Amygdala (tissue), 56 donors: ENCODE results near the gene KCNMA1.

Source experiments
- DNase-seq, 56 donors: peaks; one replicate each; lab custom pipeline; 2025; lab: John Stamatoyannopoulos, UW

The KCNMA1 gene

DNA sequence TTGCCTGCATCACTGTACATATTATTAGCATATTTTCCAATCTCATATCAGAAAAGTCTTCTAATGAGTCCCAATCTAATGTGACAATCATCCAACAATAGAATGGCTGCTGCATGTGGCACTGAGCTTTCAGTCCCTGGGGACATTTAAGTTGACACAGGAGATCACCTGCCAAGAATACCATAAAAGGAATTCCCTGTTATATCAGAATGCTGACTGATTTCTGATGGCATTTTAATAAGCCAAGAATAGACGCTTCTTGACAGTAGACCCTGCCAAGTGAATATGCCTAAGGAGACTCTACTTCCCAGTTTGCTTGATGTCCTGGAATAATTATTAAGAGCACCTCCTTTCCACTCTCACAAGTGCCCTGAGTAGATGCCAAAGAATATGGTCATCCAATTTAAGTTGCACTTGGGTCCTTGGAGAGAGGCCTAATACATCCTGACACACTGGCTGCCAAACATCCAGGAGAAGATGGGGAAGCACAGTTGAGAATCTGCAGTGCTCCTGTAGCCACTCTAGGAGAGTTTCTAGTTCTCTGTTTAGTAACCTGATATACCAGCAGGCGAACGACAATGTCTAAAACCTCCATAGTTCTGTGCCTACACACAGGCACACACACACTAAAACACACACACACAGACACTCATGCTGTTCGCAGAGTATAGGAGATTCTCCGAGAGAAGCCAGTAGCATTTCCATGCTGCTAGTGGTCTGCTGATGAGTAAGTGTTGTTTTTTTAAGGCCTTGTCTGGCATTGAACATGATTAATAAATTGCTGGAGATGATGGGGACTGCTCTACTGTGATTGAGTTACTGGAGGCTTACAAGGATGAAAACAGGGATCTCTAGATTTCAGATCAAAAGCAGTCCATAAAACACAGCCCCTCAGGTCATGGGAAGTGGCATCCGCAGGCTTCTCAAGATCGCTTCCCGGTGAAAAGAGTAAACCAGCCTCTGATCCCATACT is 369.6 kb downstream of the KCNMA1 start:
- peak in 1 of 56 donors; percentile 5 for DNase-seq

DNA sequence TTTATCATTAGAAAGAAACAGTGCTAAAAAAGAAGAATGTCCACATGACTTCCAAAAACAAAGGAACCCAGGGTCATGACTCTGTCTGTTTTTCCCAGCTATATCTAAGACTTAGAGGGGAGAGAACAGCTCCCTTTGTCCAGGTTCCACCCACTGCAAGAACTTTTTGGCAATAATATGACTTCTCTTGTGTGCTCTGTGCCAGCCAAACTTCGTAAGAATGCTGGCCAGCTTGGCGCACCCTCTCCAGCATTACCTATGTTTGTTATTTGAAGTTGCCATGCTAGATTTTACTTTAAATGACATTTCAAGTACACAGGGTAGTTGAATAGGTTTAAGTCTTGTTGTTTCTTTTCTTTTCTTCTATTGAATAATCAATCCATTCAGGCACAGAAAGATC is 371.4 kb downstream of the KCNMA1 start:
- no peak for DNase-seq

DNA sequence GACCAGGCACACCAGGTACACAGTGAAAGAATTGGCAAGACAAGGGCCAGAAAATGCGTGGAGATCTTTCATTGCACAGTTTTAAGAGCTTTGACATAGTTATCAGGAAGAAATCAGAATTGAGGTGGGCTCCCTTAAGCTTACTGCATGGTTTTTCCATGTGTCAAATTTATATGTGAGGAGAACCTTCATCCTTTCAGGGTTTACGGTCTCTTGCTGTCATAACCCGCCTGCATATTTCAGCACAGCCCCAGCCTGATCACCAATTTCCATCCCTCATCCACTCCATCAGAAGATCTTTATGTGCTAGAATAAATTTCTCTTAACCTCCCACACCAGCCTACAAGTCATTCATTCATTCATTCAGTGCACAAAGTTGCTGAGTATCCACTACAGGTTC is 373.1 kb downstream of the KCNMA1 start:
- no peak for DNase-seq

DNA sequence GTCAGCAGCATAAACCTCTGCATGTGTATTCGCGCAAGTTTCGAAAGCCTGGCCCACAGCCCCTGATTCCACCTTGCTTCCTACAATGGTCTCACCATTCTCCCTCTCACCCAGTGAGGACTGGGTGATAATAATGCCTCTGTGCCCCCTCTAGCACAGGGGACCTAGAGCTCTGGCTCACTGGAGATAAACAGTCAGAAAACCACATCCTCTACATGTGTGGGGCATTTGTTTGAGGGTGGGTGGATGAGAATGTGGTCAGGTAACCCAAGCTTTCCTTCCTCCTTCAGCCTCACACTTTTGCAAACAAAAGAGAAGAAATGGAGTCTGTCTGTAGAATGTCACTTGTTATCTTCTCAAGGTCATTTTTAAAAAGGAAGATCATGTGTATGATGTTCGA is 373.5 kb downstream of the KCNMA1 start:
- DNase-seq = no peak

DNA sequence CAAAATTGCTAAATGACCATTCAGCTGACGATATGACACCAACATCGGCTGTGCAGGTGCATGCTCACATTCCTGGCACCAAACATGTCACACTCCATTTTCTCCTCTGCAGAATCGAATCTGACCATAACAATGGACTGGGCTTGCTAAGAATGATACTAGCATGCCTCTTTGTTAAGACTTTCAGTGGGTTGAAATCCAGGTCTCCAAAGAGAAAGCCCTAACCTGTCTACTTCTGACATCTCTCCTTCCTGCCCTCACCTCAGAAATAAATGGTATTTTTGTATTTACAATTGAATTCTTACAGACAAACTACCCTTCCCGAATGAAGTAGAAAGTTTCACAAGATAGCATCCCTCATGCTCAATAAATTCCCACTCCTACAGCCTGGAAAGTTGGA is 373.9 kb downstream of the KCNMA1 start:
- no peak for DNase-seq

DNA sequence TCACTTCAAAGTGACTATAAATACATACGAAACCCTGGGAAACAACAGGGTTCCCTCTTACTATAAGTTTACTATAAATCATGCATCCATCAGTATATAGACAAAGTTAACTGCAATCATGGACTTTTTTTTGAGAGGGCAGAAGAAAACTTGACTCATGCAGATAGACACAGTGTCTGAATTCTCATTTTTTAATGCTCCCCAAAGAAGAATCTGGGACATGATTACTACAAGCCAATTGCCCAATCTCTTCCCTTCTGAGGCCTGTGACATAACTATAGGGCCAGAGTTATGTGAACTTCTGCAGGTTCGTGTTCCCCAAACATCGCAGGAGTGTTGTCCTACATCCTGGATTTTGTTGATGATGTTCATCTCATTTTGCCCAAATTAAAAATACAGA is 376.5 kb downstream of the KCNMA1 start:
- DNase-seq = no peak

DNA sequence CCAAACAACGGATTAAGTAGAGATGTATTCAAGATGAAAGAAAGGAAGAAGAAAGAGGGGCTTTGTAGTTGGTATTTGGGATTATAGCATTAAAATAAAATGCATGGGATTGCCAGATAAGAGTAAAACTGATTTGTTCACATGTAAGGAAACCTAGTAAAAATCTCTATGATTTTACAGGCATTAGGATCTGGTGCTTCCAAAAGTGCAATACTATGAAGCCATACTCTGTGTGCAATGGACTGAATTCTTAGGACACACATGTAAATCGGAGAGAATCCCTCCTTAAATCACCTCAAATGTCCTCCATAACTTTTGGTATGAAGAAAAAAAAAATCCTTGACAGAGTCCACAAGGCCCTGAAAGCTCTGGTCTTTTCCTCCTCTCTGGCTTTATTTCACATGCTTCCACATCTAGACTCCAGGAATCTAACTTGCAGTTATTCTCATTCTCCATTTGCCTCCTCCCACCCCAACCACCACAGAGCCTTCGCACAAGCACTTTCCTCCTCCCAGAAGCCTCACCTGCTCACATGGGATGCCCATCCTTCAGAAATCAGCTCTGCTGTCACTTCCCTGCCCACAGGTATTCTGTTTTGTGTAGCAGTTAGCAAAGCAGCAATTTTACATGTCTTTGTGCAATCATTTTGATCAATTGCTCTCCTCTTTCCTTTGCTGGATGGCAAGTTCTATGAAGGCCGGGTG is 378.3 kb downstream of the KCNMA1 start:
- DNase-seq = no peak

DNA sequence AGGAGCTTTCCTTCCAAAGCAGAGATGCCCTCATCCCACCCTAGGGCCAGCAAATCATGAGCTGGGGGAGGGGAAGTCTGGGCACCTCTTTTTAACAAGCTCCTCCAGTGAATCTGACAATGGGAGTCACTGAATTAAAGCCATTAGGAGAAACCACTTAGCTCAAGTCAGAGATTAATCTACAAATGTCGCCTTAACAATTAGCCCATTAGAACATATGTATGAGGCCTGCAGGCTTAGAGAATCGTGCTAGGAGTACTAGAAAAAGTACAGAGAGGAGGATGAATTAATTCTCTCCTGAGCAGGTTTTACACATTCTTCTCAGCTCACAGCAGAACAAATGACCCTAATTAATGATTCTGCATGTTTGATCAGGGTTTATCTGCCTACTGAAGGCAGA is 381.3 kb downstream of the KCNMA1 start:
- no peak for DNase-seq

DNA sequence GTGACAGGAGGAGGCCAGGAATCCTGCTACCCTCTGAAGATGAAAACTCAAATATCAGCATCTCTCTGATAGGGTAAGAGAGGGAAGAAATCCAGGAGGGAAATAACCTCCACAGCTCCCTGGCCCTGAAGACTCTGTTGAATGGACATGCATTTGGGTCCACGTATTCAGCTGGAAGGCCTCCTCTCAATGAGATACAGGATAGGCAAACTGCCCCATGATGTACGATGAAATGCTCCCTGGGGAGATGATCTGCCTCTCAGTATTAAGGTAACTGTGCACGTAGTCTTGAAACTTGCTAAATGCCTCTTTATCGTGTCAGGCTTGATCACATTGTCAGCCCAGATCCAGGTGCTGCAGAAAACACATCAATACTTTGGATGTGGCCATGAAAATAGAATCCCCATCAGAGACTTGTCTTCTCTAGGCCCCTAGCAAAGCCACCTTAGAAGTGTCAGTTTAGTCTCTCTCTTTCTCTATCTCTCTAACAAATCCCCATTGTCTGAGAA is 384.0 kb downstream of the KCNMA1 start:
- DNase-seq = no peak

DNA sequence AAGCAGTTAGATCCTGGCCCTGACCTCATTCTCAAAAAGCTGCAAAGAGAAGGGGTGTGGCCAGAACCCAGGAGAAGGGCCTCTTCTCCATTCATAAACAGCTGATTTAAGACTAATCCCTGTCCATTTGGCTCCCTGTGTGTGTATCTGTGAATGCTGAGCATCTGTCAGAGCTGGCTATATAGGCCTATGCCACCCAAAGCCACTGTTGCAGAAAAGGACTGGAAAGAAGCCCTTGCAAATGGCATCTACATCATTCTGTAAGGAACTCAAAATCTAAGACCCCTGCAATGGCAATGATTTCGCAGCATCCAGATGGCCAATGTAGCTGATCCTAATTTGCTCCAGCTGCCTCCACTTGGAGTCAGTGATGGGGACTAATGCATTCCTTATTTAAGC is 384.5 kb downstream of the KCNMA1 start:
- DNase-seq = no peak

DNA sequence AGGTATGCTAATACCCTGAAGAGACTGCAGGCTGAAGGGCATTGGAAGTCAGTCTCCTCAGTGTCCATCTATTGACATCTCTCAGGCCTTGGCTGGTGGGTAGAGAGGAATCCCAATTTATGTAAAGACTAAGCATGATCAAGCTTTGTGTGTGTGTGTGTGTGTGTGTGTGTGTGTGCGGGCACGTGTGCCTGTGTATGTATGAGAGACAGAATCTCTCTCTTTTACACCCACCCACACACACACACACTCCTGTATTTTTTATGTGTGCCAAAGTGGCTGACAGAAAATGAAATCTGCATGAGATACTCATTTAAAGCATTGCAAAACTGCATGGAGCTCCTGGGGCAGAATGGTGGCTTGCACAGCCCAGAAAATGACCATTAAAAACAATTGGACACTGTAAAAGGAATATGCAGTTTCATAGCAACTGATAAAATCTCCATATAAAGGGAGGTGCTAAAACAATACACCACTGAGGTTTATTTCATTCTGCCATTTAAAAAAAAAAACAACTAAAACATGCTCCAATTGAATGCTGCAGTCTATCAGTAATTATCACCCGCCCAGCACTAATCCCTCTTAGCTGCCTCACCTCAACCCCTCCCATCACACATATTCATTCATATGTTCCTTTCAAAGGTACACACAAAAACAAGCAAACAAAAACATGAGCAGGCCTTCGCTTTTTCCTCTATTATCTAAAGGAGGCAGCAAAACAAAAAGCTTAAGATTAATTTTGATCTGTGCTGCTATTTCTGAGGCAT is 385.0 kb downstream of the KCNMA1 start:
- no peak for DNase-seq

DNA sequence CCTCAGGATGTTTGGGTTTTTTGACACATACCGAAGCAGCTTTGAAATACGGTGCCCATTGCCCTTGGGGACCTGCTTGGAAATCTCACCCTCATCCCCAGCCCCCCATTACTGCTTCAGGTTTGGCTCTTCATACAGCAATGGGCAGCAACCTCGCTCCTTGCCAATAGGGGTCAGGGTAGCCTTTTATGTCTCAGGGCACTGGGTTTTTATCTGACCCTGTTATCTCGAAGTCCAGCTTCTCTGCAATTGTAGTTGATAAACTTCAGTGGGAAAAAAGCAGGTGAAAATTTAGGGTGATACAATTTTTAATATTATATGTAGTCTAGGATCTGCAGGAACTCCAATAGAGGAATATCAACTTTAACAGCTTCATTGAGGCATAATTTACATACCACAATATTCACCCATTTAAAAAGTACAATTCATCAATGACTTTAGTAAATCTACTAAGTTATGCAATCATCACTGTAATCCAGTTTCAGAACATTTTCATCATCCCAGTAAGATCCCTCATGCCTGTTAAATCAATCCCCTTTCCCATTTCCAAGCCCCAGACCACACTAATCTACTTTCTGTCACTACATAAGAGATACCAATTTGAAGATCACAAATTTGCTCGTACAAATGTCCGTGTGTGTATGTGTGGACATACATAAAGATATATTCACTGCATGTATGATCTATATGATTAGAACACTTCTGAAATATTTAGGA is 386.2 kb downstream of the KCNMA1 start:
- peak in 1 of 56 donors; percentile 15 for DNase-seq

DNA sequence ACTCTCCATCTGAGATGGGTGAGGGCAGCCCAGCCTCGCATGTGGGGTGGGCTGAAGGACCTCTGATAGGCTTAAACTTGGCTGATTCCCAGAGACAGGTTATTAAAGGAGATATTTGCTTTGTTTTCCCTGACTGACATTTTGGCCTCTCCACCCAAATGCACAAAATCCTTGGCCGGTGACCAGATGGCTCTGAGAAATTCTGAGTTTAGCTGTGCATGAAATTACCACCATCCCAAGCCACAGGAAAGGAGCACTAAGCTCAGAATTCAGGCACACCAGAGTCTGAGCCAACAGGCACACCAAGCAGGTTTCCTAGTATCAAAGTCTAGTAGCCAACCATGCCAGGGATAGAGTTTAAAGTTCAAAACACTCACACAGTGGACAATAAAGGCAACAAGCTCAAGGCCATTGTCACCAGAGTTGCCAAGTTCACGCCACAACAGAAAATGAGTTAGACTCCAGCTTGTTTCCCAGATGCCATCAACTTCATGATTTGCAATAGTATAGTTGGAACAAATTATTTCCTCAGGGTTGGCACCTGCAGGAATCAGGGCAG is 387.6 kb downstream of the KCNMA1 start:
- no peak for DNase-seq

DNA sequence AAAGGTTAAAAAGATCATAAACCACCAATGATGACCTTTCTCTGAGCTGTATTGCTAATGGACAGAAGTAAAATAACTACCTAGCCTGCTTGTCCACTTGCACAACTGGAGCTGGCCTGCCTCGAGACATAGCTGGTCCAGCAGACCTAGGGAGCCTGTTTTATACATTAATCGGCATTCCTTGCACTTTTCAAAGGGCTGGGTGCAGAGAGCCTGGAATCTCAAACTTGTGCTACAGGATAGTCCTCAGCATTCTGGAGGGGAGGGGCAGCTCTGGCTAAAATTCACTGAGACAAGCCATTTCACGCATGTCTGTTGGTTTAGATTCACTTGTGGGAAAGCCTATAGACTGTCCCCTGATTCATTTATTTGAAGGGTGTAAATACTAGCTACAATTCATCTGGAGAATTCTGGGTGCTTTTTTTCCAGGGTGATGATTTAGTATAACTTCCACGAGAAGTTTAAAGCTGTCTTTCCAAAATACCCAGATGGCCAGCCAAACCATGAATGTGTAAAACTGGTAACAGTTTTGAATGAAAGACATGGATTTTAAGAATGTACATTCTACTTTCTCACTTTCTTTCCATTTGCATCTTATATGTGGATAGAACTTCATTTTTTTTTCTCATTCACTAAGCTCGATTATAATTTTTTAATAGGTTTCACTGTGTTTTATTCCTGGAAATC is 389.4 kb downstream of the KCNMA1 start:
- DNase-seq = no peak

DNA sequence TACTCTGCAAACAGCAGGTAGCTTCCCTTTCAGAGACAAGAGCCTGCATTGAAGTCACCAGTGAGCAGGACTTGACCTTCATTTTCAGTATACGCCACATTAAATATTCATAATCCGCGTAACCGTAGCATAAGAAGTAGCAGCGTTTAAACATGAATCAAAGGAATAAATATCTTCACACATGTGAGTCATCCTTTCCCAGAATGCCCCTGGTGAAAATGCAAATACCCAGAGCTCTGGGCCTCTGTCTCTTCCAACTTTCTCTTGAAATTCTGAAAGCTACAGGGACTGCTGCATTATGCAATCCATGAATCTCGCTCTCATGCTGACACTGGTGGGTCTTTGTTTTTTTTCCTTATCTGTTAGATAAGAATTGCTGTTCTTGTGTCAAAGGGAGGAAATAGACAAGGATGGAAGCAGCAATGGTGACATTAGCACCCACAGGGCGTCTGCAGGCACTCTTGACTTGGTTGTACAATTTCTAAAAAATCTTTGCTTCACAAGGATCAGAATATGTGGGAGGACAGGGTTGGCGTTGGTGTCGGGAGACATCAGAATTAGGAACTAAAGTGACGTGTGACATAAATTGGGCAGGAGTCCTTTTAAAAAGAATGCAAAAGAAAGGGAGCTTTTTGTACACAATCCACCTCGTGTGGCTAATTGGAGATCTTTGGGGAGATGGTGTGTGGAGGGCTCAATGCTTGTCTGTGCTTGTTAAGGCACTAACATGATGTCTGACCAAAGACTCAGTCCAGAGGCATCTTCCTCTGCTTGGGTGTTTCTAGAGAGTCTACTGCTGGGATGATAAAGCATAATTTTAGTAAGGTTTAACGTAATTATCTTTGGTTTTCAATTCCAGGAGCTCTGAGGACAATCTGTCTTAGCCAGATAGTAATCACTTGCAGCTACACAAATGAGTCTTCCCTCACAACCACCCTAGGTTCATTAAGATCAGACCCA is 390.3 kb downstream of the KCNMA1 start:
- DNase-seq = peak in 6 of 56 donors; percentile 2 to 38 (median 16)

DNA sequence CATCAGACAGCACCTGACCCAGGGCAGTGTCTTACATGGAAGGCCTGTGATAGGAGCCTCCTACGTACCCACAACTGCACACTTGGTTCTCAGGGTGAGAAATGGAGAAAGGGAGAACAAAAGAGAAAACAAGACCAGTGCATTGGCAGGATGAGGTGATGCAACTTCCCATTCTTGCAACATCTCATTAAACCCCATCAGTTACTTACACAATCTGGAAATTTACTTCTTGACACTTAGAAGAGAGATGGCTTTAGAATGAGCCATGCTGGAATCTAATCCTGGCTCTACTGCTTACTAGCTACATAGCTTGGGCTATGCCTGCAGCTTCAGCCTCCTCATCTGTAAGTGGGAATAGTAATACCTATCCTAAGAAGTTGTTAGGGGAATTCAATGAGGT is 391.7 kb downstream of the KCNMA1 start:
- peak in 1 of 56 donors; percentile 5 for DNase-seq

DNA sequence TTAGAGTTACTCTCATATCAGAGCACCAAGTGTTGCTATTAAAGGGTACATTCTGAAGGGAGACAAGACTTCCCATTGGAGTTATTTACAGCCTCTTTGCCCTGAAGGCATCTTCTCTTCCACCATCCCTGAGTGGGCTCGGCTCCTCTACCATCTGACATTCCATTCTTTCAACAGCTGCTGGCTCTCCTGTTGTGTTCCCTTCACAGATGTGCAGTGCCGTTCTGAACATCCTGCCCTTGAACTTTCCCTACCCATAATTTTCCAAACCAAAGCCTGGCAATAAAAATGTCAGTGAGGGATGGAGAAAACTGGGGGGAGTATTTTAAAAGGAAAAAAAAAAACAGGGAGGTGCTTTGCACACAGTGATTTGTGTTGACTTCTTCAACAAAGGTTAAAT is 392.9 kb downstream of the KCNMA1 start:
- DNase-seq = no peak

DNA sequence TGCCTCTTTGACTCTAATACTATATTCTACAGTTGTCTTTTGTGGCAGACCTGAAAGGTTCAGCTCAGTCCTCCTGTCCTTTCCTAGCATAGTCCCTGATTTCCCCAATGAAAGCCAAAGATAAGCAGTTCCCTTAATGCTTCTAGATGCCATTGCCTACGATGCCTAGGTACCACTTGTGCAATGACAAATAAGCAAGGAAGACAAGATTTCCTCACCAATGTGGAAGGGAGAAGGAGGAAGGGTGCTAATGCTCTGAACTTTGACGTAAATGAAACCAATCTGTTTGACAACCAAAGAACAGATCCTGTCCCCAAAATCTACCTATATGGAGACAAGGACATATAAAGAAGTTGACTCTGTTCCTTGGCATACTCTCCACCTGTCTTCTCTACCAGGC is 393.3 kb downstream of the KCNMA1 start:
- DNase-seq = no peak
